Mammary epithelial cell (primary cell): Measurements from ENCODE around the gene STAC.

Experiments used
- CTCF ChIP-seq, 2 donors: IDR thresholded peaks in 1 of 2; conservative IDR thresholded peaks in 1 of 2; 2 replicates each; pipeline ENCODE4 v1.5.1; 2011 to 2012; ENCODE audit warnings: inconsistent platforms in 2 of 2, low read length in 2 of 2, mild to moderate bottlenecking in 2 of 2, control low read depth in 1 of 2, low read depth in 1 of 2; ENCODE audit not compliant: insufficient read depth in 1 of 2; ENCODE audit errors: extremely low read depth in 1 of 2
- EZH2 ChIP-seq: IDR thresholded peaks from 2 replicates; pipeline ENCODE4 v1.6.1; 2012; ENCODE audit warnings: low read length, inconsistent platforms, borderline replicate concordance

GRCh38 chr3:36524560-36524959, 144.3 kb downstream of the STAC start:
- TF ChIP-seq CTCF (conservative IDR thresholded peaks at IDR 0.05 in 1 of 2, IDR thresholded peaks at IDR 0.05 in 1 of 2; ENCODE audit: extremely low read depth in 1 of 2, insufficient read depth in 1 of 2, low read depth in 1 of 2, low read length in 2 of 2) (no peak), EZH2 (no peak)
